Astrocyte of the spinal cord (primary cell): ENCODE data around the gene IL6ST.
"Not testable (repeated sequence)": the region's sequence is repeated elsewhere in the genome, so short reads cannot be mapped to it uniquely, and the experiment has no call there.

Experiments
- DNase-seq: peaks from one replicate; pipeline ENCODE4 v3.0.0; 2011; ENCODE audit warnings: low read depth, low spot score
- H3K4me3 ChIP-seq: 2 replicates; pipeline ENCODE4 v1.5.1; 2011; ENCODE audit warnings: low read depth, mild to moderate bottlenecking, low read length, moderate library complexity
- in situ Hi-C: cut with HindIII; loops from 2 replicates; pipeline ENCODE4 v1.10.0; 2017; ENCODE audit warnings: low sequenced_read_pairs
- TF ChIP-seq, protein P1 (sequence below): IDR thresholded peaks from 2 replicates; pipeline ENCODE4 v1.5.1; 2012; ENCODE audit warnings: low read depth, mild to moderate bottlenecking, low read length, inconsistent platforms

IL6ST gene

DNA sequence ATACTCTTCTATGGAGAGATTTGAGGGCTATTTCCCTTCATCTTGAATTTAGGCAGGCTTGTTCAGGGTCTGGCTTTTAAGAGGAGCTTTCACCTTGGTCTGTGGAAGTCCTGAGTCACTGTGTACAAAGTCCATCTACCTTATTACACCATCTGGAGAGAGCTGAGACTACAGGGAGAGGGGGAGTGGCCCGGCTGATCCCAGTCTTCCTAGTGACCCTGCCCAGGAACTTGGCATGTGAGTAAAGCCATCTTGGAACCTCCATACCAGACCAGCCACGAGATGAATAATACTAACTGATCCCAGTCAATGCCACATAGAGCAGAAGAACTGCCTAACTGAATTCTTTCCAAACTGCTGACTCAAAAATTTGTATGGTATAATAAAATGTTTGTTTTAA lies 8.4 kb upstream of the IL6ST start:
- H3K4me3 ChIP-seq, result no peak overlapping the region
- in situ Hi-C loops, result no loop called here
- TF ChIP-seq, protein P1, sequence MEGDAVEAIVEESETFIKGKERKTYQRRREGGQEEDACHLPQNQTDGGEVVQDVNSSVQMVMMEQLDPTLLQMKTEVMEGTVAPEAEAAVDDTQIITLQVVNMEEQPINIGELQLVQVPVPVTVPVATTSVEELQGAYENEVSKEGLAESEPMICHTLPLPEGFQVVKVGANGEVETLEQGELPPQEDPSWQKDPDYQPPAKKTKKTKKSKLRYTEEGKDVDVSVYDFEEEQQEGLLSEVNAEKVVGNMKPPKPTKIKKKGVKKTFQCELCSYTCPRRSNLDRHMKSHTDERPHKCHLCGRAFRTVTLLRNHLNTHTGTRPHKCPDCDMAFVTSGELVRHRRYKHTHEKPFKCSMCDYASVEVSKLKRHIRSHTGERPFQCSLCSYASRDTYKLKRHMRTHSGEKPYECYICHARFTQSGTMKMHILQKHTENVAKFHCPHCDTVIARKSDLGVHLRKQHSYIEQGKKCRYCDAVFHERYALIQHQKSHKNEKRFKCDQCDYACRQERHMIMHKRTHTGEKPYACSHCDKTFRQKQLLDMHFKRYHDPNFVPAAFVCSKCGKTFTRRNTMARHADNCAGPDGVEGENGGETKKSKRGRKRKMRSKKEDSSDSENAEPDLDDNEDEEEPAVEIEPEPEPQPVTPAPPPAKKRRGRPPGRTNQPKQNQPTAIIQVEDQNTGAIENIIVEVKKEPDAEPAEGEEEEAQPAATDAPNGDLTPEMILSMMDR, result no peak
- DNase-seq, result peak; percentile 42

GRCh38 chr5:56002303-56002702 lies 7.5 kb upstream of the IL6ST start:
- H3K4me3 ChIP-seq, result no peak overlapping the region
- DNase-seq, result no peak
- TF ChIP-seq, protein P1, result no peak
- in situ Hi-C loops, result no loop called here

DNA sequence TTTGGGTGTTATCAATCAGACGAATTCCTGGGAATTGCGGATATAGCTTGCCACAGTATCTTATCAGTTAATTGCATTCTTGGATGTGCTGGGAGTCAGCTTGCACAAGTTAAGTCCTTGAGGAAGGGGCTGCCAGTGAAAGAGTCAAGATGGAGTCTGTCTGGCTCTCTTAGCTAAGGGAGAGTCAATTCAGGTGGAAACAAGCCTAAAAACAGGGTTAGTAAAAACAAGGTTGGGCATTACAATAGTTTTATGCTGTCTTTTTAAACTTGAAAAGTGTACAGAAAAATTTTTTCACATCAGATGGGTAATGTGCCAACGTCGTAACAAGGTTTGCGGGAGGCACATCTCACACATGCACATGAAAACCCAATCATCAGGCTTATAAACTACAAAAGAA lies 5.5 kb upstream of the IL6ST start:
- in situ Hi-C loops, DNase-seq, H3K4me3 ChIP-seq: not testable (repeated sequence)

GRCh38 chr5:55998966-55999365 lies 4.2 kb upstream of the IL6ST start:
- no peak overlapping the region for H3K4me3 ChIP-seq
- TF ChIP-seq, protein P1, result no peak
- in situ Hi-C loops, result no loop called here
- no peak for DNase-seq

- DNase-seq, result peak; percentile 35
- in situ Hi-C loops, result no loop called here
- TF ChIP-seq, protein P1, result no peak
- H3K4me3 ChIP-seq, result no peak overlapping the region
Observed at GRCh38 chr5:55997742-55998351, 3.1 kb upstream of the IL6ST start.

DNA sequence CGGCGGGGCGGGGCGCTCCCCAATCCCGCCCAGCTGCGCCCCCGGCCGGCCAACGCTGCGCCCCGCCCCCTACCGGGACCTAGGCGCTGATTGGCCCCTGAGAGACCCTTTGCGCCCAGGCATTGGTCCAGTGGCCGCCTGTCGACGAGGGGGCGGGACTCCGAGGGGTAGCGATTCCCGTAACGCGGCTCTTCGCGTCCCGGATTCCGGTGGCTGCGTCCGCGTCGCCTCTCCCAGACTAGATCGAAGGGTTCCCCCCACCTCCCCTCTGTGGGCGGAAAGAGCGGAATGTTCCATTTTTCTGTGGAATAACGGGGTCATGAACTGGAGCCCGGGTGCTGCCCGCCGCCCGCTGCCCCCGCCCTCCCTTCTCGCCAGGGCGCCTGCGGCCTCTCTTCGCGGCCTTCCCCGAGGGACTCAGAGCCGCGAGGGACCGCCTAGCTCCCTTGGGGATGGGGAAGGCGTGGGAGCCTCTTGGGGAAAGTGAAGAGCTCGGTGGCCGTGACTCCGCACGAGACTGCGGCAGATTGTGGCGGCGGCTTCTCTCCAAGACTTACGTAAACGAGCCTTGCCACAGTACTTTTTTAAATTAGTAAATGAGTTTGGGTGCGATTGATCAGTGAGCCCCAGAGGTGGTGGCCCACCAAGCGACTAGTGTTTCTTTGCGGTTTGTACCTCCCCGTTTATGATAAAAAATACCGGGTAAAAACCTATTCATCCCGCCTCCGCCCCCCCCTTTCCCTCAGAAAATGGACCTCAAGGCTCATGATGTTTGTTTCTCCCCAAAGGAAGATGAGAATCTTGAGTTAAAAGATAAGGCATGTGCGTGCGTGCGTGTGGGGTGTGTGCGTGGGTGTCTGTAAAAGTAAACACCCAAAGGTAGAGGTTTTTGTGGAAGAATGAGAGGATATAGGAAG lies 493 bp upstream of the IL6ST start:
- in situ Hi-C loops, result no loop called here
- TF ChIP-seq, protein P1, result no peak
- DNase-seq, result peak; percentile 98
- peak overlapping the region; percentile 59 for H3K4me3 ChIP-seq
